ENCODE results near the gene CACNA1C. TPM values are rescaled to one million over a fixed set of nuclear protein-coding genes. Genes with fewer than 3 reads are reported as not detected.
A peak's percentile ranks its signal among the peaks of the same experiment; 100 is the strongest.

CACNA1C gene
- total RNA-seq, 1 donor from 2014 or later: 11.7 TPM

GRCh38 chr12:2320841-2321240 lies 268.1 kb downstream of the CACNA1C start:
- Mint-ChIP-seq H3K36me3 (ENCODE audit: insufficient read depth) (no peaks in the 10 kb centered on the region), H3K27ac (no peak overlapping the region)

GRCh38 chr12:2322554-2323120 lies 269.9 kb downstream of the CACNA1C start:
- Mint-ChIP-seq H3K27me3 (peaks cover 25% of the 10 kb centered on the region), H3K9me3 (ENCODE audit: low read depth) (no peaks in the 10 kb centered on the region), H3K27ac (peak overlapping the region; percentile 0), H3K4me3 (ENCODE audit: low read depth) (no peak overlapping the region), H3K4me1 (ENCODE audit: low read depth) (peaks cover 23% of the 10 kb centered on the region), H3K36me3 (ENCODE audit: insufficient read depth) (no peaks in the 10 kb centered on the region)
- TF ChIP-seq CTCF (IDR thresholded peaks at IDR 0.05; ENCODE audit: unreplicated experiment): no peak
- DNase-seq (ENCODE audit: low spot score, unreplicated experiment): no peak

More at GRCh38 chr12:2320841-2321240, 268.1 kb downstream of the CACNA1C start:
- H3K4me3 Mint-ChIP-seq (ENCODE audit: low read depth): no peak overlapping the region
- no peak for DNase-seq (ENCODE audit: low spot score, unreplicated experiment)
- no peak for TF ChIP-seq CTCF (IDR thresholded peaks at IDR 0.05; ENCODE audit: unreplicated experiment)
- H3K4me1 Mint-ChIP-seq (ENCODE audit: low read depth): peaks cover 14% of the 10 kb centered on the region
- H3K9me3 Mint-ChIP-seq (ENCODE audit: low read depth): no peaks in the 10 kb centered on the region
- peaks cover 30% of the 10 kb centered on the region for H3K27me3 Mint-ChIP-seq

GRCh38 chr12:2323532-2324255 lies 270.9 kb downstream of the CACNA1C start:
- Mint-ChIP-seq H3K36me3 (ENCODE audit: insufficient read depth) (no peaks in the 10 kb centered on the region), H3K27ac (no peak overlapping the region), H3K9me3 (ENCODE audit: low read depth) (no peaks in the 10 kb centered on the region)

GRCh38 chr12:2324387-2324786 lies 271.6 kb downstream of the CACNA1C start:
- DNase-seq (ENCODE audit: low spot score, unreplicated experiment): no peak
- Mint-ChIP-seq H3K27me3 (peaks cover 22% of the 10 kb centered on the region), H3K27ac (no peak overlapping the region), H3K36me3 (ENCODE audit: insufficient read depth) (no peaks in the 10 kb centered on the region), H3K9me3 (ENCODE audit: low read depth) (no peaks in the 10 kb centered on the region), H3K4me1 (ENCODE audit: low read depth) (peaks cover 26% of the 10 kb centered on the region), H3K4me3 (ENCODE audit: low read depth) (no peak overlapping the region)
- TF ChIP-seq CTCF (IDR thresholded peaks at IDR 0.05; ENCODE audit: unreplicated experiment): no peak

More at GRCh38 chr12:2323532-2324255, 270.9 kb downstream of the CACNA1C start:
- TF ChIP-seq CTCF (IDR thresholded peaks at IDR 0.05; ENCODE audit: unreplicated experiment): no peak
- peaks cover 22% of the 10 kb centered on the region for H3K27me3 Mint-ChIP-seq
- no peak overlapping the region for H3K4me3 Mint-ChIP-seq (ENCODE audit: low read depth)
- H3K4me1 Mint-ChIP-seq (ENCODE audit: low read depth): peaks cover 23% of the 10 kb centered on the region
- DNase-seq (ENCODE audit: low spot score, unreplicated experiment): no peak

GRCh38 chr12:2325519-2325918 lies 272.7 kb downstream of the CACNA1C start:
- no peak for DNase-seq (ENCODE audit: low spot score, unreplicated experiment)
- Mint-ChIP-seq H3K27ac (peak overlapping the region; percentile 8), H3K4me3 (ENCODE audit: low read depth) (no peak overlapping the region), H3K9me3 (ENCODE audit: low read depth) (no peaks in the 10 kb centered on the region), H3K36me3 (ENCODE audit: insufficient read depth) (no peaks in the 10 kb centered on the region), H3K4me1 (ENCODE audit: low read depth) (peaks cover 23% of the 10 kb centered on the region), H3K27me3 (peaks cover 15% of the 10 kb centered on the region)
- no peak for TF ChIP-seq CTCF (IDR thresholded peaks at IDR 0.05; ENCODE audit: unreplicated experiment)

Data from progenitor cell of endocrine pancreas (in vitro differentiated cells).